Epithelial cell of proximal tubule (primary cell): Measurements from ENCODE around the gene FGF1. TPM values are rescaled to one million over a fixed set of nuclear protein-coding genes. Genes with fewer than 3 reads are reported as not detected.

Source experiments
- DNase-seq: peaks from one replicate; pipeline ENCODE4 v3.0.0-alpha.2; 2011; ENCODE audit warnings: low read depth
- H3K4me3 ChIP-seq: 2 replicates; pipeline ENCODE4 v1.5.1; 2011; ENCODE audit warnings: low read depth, mild to moderate bottlenecking, low read length
- total RNA-seq: library from RNA; depleted of rRNA; stranded (reverse); fragments of >200 nt; gene quantifications from 2 replicates; pipeline ENCODE4 v1.2.3, GENCODE V29; 2015
- TF ChIP-seq, protein P1 (sequence below): conservative IDR thresholded peaks from 2 replicates; pipeline ENCODE4 v1.5.1; 2012; ENCODE audit warnings: low read depth, mild to moderate bottlenecking, low read length

The FGF1 gene
- total RNA-seq, 1 donor from 2014 or later: 1.2 TPM

DNA sequence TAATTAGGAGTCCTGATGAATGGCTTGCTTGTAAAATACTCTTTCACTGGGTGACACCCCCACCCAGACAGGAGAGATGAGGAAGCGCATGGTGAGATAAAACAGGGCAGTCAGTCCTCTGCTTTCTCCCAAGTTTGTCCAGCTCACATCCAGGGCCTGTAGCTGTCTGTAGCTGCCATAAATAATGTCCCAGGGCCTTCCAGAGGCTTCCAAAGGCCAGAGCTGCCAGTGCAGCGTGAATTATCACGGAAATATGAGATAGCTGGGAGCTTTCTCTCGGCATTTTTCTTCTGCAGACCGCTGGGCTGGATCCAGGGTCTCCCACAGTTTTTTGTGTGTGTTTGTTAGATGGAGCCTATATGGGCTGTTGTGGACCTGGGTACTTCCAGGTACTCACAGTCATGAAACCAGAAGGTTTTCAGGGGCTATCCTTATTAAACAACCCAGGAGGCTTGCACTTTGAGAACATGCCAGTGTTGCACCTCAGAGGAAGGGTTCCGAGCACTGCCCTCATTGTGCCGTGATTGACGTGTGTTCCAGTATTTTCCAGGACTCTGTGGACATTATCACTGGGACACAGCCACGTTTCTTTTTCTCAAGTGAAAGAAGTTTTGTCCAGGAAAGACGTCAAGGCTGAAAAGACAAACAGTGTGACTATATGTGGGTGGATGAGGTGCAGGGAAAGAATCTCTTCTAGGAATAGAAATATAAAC lies 117.5 kb downstream of the FGF1 start:
- TF ChIP-seq, protein P1, sequence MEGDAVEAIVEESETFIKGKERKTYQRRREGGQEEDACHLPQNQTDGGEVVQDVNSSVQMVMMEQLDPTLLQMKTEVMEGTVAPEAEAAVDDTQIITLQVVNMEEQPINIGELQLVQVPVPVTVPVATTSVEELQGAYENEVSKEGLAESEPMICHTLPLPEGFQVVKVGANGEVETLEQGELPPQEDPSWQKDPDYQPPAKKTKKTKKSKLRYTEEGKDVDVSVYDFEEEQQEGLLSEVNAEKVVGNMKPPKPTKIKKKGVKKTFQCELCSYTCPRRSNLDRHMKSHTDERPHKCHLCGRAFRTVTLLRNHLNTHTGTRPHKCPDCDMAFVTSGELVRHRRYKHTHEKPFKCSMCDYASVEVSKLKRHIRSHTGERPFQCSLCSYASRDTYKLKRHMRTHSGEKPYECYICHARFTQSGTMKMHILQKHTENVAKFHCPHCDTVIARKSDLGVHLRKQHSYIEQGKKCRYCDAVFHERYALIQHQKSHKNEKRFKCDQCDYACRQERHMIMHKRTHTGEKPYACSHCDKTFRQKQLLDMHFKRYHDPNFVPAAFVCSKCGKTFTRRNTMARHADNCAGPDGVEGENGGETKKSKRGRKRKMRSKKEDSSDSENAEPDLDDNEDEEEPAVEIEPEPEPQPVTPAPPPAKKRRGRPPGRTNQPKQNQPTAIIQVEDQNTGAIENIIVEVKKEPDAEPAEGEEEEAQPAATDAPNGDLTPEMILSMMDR: no peak
- DNase-seq: no peak
- no peak overlapping the region for H3K4me3 ChIP-seq

DNA sequence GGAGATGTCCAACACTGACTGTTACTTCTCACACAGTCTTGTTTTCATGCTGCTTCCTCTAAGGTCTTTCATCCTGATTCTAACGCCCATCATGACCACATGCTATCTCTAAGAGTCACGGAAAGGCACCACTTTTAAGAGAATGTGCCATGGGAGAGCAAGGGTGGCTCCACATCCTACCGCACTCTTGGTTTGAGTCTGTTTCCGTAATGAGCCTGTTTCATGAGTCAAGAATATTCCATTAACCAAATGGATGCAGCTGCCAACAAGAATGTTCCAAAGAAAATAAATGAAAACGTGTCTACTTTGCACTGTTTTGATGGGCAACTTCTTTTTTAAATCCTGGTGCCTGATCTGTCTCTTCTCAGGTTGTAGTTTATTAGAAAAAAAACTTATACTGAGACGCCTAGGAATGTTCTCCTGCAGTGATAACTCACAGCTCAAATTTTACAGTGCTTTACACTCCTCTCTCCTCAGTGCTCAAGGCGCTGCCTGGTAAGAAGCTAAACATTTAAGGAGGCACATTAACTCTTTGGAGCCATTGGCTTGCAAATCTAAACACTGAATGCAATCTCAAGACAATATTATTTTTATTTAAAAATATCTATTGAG lies 124.3 kb downstream of the FGF1 start:
- DNase-seq: no peak
- TF ChIP-seq, protein P1: no peak
- H3K4me3 ChIP-seq: no peak overlapping the region

DNA sequence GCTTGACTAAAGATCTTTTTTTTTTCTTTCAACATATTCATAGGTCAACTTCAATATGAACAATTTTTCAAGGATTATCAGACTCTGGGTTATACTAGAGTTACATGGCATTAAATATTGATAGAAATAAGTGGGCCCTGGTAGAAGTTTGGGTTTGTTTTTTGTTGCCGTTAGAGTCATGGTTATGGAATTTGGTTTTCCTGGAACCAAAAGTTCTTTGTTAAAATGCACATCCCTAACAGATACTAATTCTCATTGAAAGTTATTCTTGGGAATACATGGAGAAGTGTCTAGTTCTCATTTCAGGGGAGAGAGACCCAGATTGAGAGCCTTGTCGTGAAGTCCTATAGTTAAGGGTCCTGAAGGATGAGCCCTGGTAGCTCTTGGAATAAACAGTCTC lies 124.9 kb downstream of the FGF1 start:
- DNase-seq: no peak
- H3K4me3 ChIP-seq: no peak overlapping the region
- TF ChIP-seq, protein P1: no peak

DNA sequence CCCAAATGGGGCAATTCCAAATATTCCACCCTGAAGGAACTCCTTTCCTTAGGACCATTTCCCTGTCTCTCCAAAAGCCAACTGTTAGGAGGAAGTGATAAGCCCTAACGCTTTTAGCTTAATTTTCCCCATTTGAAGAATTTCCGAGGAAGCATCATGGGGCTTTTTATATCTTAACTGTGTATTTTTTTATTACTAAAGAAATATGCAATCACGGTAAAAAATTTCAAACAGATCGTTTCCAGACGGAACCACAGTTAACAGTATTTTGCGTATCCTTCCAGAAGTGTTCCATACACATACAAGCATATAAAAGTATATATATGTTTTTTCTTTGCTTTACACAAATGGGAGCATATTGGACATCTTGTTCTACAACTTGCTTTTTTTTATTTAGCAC lies 133.8 kb downstream of the FGF1 start:
- H3K4me3 ChIP-seq: no peak overlapping the region
- DNase-seq: no peak

DNA sequence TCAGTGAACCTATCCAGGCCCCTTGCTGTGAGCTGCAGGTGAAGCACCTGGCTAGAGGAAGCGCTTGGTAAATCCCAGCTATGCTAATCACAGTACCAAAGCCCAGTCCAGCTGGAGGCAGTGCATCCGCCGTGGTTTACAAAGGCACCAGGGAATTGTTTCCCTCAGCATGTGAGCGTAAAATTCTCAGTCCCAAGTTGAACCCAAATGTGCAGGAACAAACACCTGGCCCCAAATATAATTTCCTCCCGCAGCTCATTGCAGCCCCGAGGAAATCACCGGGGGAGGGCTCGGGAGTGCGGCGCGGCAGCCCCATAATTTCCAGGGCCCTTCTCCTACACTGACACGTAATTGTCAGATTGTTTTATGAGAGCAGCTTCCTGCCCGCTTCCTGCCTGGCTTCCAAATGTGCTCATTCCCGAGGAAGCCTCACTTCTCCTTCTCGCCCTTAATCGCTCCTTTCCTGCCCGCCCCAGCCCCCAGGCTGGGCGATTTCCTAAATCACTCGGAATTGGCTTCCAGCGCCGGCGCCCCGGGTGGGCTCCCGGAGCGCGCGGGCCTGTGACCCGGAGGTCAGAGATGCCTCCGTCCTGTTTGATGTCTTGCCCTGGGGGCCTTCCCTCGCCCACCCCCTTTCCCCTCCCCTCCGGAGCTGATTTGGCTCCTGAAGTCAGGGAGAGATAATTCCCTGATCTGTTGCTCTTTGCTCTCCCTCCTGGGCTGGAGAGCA lies 134.4 kb downstream of the FGF1 start:
- TF ChIP-seq, protein P1: no peak
- no peak for DNase-seq
- peak overlapping the region; percentile 24 for H3K4me3 ChIP-seq

More for the DNA sequence above, 133.8 kb downstream of the FGF1 start:
- TF ChIP-seq, protein P1: no peak

DNA sequence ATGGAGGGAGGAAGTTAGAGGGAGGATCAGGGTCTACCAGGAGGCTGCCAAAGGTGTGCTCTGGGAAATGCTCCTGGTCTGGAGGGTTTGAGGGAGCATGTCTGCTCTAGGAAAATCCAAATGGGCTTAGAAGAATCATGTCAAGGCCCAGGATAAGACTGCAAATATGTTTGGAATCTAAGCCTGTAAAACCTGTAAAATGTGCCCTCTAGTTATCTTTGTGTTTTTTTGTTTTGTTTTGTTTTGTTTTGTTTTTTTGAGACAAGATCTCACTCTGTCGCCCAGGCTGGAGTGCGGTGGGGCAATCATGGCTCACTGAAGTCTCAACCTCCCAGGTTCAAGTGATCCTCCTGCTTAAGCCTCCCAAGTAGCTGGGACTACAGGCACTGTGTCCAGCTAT lies 135.4 kb downstream of the FGF1 start:
- DNase-seq: no peak
- no peak overlapping the region for H3K4me3 ChIP-seq
- TF ChIP-seq, protein P1: no peak
